Dendritic cell treated with granulocyte-macrophage colony-stimulating factor and Interleukin-4, amounts not matched to agents 40 ng/mL and 50 ng/mL, for 4 days (primary cell): ENCODE measurements around the gene C1GALT1C1L.
"Not testable (repeated sequence)": the region's sequence is repeated elsewhere in the genome, so short reads cannot be mapped to it uniquely, and the experiment has no call there.

Source experiments
- H3K27ac Mint-ChIP-seq: one replicate; pipeline ENCODE4 v1.8.0; 2022; ENCODE audit warnings: mild to moderate bottlenecking, mixed read lengths
- H3K27me3 Mint-ChIP-seq: one replicate; pipeline ENCODE4 v1.8.0; 2022; ENCODE audit warnings: mild to moderate bottlenecking, mixed read lengths
- H3K36me3 Mint-ChIP-seq: one replicate; pipeline ENCODE4 v1.8.0; 2022; ENCODE audit warnings: low read depth, mixed read lengths
- H3K4me1 Mint-ChIP-seq: one replicate; pipeline ENCODE4 v1.8.0; 2022; ENCODE audit warnings: low read depth, mixed read lengths
- H3K4me3 Mint-ChIP-seq: one replicate; pipeline ENCODE4 v1.8.0; 2022; ENCODE audit warnings: mild to moderate bottlenecking, moderate library complexity, mixed read lengths
- H3K9me3 Mint-ChIP-seq: one replicate; pipeline ENCODE4 v1.8.0; 2022; ENCODE audit warnings: mixed read lengths
- intact Hi-C: fragments of 100-400 bp; cut with micrococcal nuclease; formaldehyde crosslinking; loops from one replicate; pipeline ENCODE4 v1.15.0; 2022

Gene C1GALT1C1L

DNA sequence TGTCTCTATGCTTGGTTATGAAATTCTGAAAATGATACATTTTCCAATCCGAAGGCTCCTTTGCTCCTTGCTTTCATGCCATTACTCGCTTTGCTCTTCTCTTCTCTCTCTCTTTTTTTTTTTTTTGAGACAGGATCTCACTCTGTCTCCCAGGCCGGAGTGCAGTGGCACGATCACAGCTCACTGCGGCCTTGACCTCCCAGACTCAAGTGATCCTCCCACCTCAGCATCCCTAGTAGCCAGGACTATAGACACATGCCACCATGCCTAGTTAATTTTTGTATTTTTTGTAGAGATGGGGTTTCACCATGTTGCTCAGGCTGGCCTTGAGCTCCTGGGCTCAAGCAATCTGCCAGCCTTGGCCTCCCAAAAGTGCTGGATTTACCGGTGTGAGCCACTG, 21.9 kb upstream of the C1GALT1C1L start:
- H3K36me3 Mint-ChIP-seq, H3K27ac Mint-ChIP-seq, H3K9me3 Mint-ChIP-seq, H3K4me3 Mint-ChIP-seq, intact Hi-C loops: not testable (repeated sequence)
- peaks cover 13% of the 10 kb centered on the region for H3K4me1 Mint-ChIP-seq
- peaks cover 19% of the 10 kb centered on the region for H3K27me3 Mint-ChIP-seq

GRCh38 chr2:43692428-43692994, 16.3 kb upstream of the C1GALT1C1L start:
- H3K27ac Mint-ChIP-seq: no peak overlapping the region
- no peaks in the 10 kb centered on the region for H3K4me1 Mint-ChIP-seq
- no peaks in the 10 kb centered on the region for H3K9me3 Mint-ChIP-seq
- no peaks in the 10 kb centered on the region for H3K36me3 Mint-ChIP-seq
- H3K27me3 Mint-ChIP-seq: peaks cover 16% of the 10 kb centered on the region
- H3K4me3 Mint-ChIP-seq: no peak overlapping the region
- intact Hi-C loops: no loop called here

DNA sequence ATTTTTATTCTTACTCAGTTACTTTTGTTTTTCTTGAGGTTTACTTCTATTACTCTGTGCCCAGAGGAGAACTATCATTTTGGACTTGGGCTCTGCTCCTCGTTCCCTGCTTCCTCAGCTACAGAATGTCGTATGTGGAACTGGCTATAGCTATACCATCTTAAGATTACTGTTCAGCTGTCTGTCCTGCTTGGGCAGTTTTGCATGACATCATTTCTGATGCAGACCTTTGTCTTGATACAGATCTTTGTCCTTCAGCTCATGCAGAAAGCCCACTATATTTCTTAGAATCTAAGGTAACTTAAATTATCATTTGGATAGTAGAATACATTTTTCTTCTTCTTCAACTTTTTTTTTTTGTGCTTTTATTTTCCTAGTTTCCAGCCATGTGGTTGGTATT, 13.8 kb upstream of the C1GALT1C1L start:
- Mint-ChIP-seq H3K9me3 (no peaks in the 10 kb centered on the region), H3K4me1 (no peaks in the 10 kb centered on the region), H3K27ac (no peak overlapping the region), H3K4me3 (no peak overlapping the region), H3K36me3 (no peaks in the 10 kb centered on the region), H3K27me3 (peaks cover 13% of the 10 kb centered on the region)
- intact Hi-C loops: no loop called here

DNA sequence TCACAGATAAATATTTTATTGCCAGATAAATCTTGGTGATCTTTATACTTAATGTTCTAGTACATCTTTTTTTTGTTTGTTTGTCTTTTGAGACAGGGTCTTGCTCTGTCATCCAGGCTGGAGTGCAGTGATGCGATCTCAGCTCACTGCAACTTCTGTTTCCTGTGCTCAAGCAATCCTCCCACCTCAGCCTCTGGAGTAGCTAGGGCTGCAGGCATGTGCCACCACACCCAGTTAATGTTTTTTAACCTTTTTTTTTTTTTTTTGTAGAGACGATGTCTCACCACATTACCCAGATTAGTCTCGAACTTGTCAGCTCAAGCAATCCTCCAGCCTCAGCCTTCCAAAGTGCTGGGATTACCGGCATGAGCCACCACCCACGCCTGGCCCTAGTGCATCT, 9.1 kb upstream of the C1GALT1C1L start:
- Mint-ChIP-seq H3K27ac (no peak overlapping the region), H3K36me3 (no peaks in the 10 kb centered on the region), H3K4me1 (no peaks in the 10 kb centered on the region), H3K9me3 (no peaks in the 10 kb centered on the region), H3K27me3 (peaks cover 8% of the 10 kb centered on the region), H3K4me3 (no peak overlapping the region)
- intact Hi-C loops: no loop called here

DNA sequence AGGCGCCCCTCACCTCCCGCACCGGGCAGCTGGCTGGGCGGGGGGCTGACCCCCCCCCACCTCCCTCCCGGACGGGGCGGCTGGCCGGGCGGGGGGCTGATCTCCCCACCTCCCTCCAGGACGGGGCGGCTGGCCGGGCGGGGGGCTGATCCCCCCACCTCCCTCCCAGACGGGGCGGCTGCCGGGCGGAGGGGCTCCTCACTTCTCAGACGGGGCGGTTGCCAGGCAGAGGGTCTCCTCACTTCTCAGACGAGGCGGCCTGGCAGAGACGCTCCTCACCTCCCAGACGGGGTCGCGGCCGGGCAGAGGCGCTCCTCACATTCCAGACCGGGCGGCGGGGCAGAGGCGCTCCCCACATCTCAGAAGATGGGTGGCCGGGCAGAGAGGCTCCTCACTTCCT, 1.6 kb upstream of the C1GALT1C1L start:
- H3K9me3 Mint-ChIP-seq: not testable (repeated sequence)

DNA sequence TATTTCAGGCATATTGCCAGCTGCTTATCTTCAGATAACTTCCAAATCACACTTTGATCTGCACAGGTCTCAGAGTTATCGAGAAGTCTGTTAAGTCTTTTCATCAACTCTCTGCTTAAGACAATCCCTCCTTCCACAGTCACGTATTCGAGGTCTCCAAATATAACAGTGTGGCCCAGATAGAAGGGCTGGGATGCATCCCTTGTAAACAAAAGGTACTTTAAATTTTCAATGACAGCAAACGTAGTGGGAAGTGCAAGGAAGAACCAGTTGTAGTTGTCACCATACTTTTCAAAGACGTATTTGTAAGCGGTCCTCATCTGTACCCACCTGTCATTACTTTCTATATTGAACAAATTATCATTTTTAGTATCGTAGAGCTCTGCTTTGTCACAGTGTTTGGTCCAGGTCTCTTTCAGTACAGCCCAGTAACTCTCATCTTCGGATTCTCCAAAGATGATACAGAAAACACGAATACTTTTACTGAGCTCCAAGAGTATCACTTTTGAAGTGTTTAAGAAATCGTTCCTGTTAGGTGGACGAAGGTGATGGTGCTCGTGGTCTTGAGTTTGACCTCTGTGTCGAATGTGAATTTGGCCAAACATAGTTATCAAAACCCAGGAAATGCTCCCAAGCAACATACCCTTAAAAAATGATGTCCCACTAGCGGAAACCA, 445 bp downstream of the C1GALT1C1L start:
- Mint-ChIP-seq H3K4me3 (peak overlapping the region; percentile 65), H3K27ac (no peak overlapping the region), H3K36me3 (no peaks in the 10 kb centered on the region), H3K27me3 (peaks cover 17% of the 10 kb centered on the region), H3K4me1 (peaks cover 6% of the 10 kb centered on the region), H3K9me3 (no peaks in the 10 kb centered on the region)
- intact Hi-C loops: no loop called here

More for the DNA sequence above, 1.6 kb upstream of the C1GALT1C1L start:
- H3K4me1 Mint-ChIP-seq, H3K4me3 Mint-ChIP-seq, H3K27me3 Mint-ChIP-seq, H3K36me3 Mint-ChIP-seq, intact Hi-C loops, H3K27ac Mint-ChIP-seq: not testable (repeated sequence)

DNA sequence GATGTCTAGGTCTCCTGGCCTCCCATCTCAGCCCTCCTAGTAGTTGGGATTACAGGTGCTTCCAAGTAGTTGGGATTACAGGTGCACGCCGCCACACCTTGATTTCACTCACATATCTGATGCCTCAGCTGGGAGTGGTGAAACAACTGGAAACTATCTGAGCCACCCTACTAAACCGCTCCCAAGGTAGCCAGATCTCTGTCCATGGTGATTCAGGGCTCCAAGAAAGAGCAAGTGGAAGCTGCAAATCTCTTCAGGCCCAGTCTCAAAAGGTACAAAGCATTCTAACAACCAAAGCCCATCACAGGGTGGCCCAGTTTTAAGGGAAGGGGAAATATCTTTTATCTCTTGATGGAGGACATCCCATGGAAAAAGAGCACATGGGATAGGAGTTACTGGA, 19.0 kb downstream of the C1GALT1C1L start:
- no peaks in the 10 kb centered on the region for H3K9me3 Mint-ChIP-seq
- no peak overlapping the region for H3K27ac Mint-ChIP-seq
- intact Hi-C loops: no loop called here
- no peaks in the 10 kb centered on the region for H3K36me3 Mint-ChIP-seq
- H3K4me1 Mint-ChIP-seq: no peaks in the 10 kb centered on the region
- peaks cover 8% of the 10 kb centered on the region for H3K27me3 Mint-ChIP-seq
- no peak overlapping the region for H3K4me3 Mint-ChIP-seq

- Mint-ChIP-seq H3K4me1 (no peaks in the 10 kb centered on the region), H3K9me3 (no peaks in the 10 kb centered on the region), H3K36me3 (no peaks in the 10 kb centered on the region), H3K27me3 (peaks cover 9% of the 10 kb centered on the region), H3K4me3 (no peak overlapping the region), H3K27ac (no peak overlapping the region)
- intact Hi-C loops: no loop called here
Measured at GRCh38 chr2:43653506-43653905, 22.7 kb downstream of the C1GALT1C1L start.

GRCh38 chr2:43648994-43649701, 27.1 kb downstream of the C1GALT1C1L start:
- Mint-ChIP-seq H3K27me3 (peaks cover 7% of the 10 kb centered on the region), H3K4me3 (no peak overlapping the region), H3K27ac (no peak overlapping the region), H3K36me3 (no peaks in the 10 kb centered on the region), H3K4me1 (no peaks in the 10 kb centered on the region), H3K9me3 (no peaks in the 10 kb centered on the region)
- intact Hi-C loops: no loop called here

DNA sequence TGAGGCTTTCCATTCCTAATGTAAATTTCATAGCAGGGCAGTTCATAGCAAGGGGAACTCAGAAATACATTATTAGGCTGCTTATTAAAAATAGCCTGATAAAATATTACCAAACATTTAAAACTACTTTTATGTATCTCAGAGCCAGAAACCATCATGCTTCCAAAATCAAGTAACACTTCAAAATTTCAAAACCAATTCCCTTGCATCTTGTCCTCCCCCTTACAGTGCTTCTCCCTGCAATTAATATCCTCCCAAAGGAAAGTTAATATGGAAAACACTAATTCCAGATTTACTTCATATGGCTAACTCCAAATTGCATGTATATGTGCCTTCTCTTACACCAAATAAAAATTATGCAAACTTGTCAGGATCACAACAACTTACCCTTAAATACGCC, 32.5 kb downstream of the C1GALT1C1L start:
- Mint-ChIP-seq H3K36me3 (no peaks in the 10 kb centered on the region), H3K4me1 (no peaks in the 10 kb centered on the region), H3K27ac (no peak overlapping the region), H3K27me3 (peaks cover 6% of the 10 kb centered on the region), H3K4me3 (no peak overlapping the region), H3K9me3 (peaks cover 8% of the 10 kb centered on the region)
- intact Hi-C loops: no loop called here

- H3K9me3 Mint-ChIP-seq: peaks cover 8% of the 10 kb centered on the region
- H3K4me3 Mint-ChIP-seq: no peak overlapping the region
- no peak overlapping the region for H3K27ac Mint-ChIP-seq
- H3K27me3 Mint-ChIP-seq: peaks cover 15% of the 10 kb centered on the region
- no peaks in the 10 kb centered on the region for H3K36me3 Mint-ChIP-seq
- intact Hi-C loops: no loop called here
- peaks cover 8% of the 10 kb centered on the region for H3K4me1 Mint-ChIP-seq
Measured at GRCh38 chr2:43642363-43642762, 33.9 kb downstream of the C1GALT1C1L start.

DNA sequence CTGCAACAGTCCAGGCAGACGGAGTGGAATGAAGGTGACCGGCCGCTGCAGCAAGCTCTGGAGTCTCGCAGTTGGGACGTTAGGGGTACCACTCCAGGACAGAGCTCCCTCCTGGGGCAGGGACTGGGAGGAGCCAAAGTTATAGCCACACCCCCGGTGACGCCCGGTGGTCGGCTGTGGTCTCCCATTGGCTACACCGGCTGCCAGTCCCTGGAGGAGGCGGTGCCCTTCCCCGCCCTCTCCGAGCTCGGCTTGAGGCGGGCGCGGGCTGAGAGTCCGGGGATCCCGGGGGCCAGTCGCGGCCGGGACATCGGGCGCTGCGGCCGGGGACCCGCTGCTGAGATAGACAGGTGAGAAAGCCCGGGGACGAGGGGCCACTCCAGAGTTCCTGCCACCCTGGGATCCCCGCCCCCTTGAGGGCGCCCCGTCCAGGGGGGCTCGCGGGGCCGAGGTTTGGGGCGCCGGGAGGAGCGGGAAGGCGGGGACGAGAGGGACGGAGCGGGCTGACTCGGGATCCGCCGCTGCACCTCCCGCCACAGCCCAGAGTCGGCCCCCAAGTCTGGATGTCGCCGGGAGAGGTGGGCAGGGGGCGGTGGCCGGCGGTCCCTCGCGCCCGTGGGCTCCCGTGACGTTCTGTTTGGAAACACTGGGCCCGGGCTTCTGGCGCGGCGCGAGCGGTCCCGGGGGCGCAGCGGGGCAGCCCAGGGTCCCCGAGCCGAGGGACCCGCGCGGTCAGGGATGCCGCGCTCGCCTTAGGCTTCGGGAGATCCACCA, 39.0 kb downstream of the C1GALT1C1L start, which contains the start of gene PLEKHH2:
Gene PLEKHH2, plus strand, starts transcription at position 231 of the 774 bp plus-strand sequence. CDS start 7,414 bp downstream, outside the sequence.
- H3K27ac Mint-ChIP-seq: no peak within 1 kb of the TSS
- peak within 1 kb of the TSS; percentile 70 for H3K4me3 Mint-ChIP-seq
- peaks cover 60% of the 10 kb centered on the region for H3K27me3 Mint-ChIP-seq
- no peaks in the 10 kb centered on the region for H3K36me3 Mint-ChIP-seq
- intact Hi-C loops: no loop called here
- peaks cover 15% of the 10 kb centered on the region for H3K4me1 Mint-ChIP-seq
- H3K9me3 Mint-ChIP-seq: peaks cover 8% of the 10 kb centered on the region

GRCh38 chr2:43636621-43637020, 39.6 kb downstream of the C1GALT1C1L start:
- Mint-ChIP-seq H3K27ac (no peak overlapping the region), H3K27me3 (peaks cover 63% of the 10 kb centered on the region), H3K36me3 (no peaks in the 10 kb centered on the region), H3K9me3 (peaks cover 8% of the 10 kb centered on the region), H3K4me1 (peaks cover 15% of the 10 kb centered on the region), H3K4me3 (peak overlapping the region; percentile 70)
- intact Hi-C loops: no loop called here

GRCh38 chr2:43636153-43636552, 40.1 kb downstream of the C1GALT1C1L start:
- H3K27ac Mint-ChIP-seq, H3K36me3 Mint-ChIP-seq, intact Hi-C loops, H3K9me3 Mint-ChIP-seq, H3K4me3 Mint-ChIP-seq: not testable (repeated sequence)
- Mint-ChIP-seq H3K27me3 (peaks cover 66% of the 10 kb centered on the region), H3K4me1 (peaks cover 15% of the 10 kb centered on the region)
